Tibial nerve (tissue), 4 donors: ENCODE measurements around the gene KRTAP2-4.
"Not testable (repeated sequence)": the region's sequence is repeated elsewhere in the genome, so short reads cannot be mapped to it uniquely, and the experiment has no call there.

Experiments used
- CTCF ChIP-seq, 5 experiments: fragments of 200-600 bp in 3 of 5; fragments of 450-650 bp in 2 of 5; sonication (generic) in 3 of 5; IDR thresholded peaks; one replicate each; pipeline ENCODE4 v1.5.1; 2016 to 2019; ENCODE audit warnings: antibody characterized with exemption in 5 of 5, mild to moderate bottlenecking in 3 of 5, moderate library complexity in 2 of 5
- EP300 ChIP-seq, 2 donors: sonication (generic); formaldehyde crosslinking; IDR thresholded peaks; one replicate each; pipeline ENCODE4 v1.6.1; 2017; ENCODE audit warnings: antibody characterized with exemption in 2 of 2, mild to moderate bottlenecking in 1 of 2

- not testable (repeated sequence) for TF ChIP-seq CTCF, EP300 (IDR thresholded peaks at IDR 0.05)
These were observed 31.2 kb downstream of the KRTAP2-4 start, which contains the start of gene KRTAP1-3 for GRCh38 chr17:41034346-41034935.
